GM12865 (cell line): ENCODE measurements around the gene SPZ1.
"Not testable (repeated sequence)": the region's sequence is repeated elsewhere in the genome, so short reads cannot be mapped to it uniquely, and the experiment has no call there.

ENCODE experiments used
- DNase-seq: peaks from one replicate; pipeline ENCODE4 v3.0.0; 2010; ENCODE audit warnings: low read depth
- H3K4me3 ChIP-seq: 2 replicates; pipeline ENCODE4 v1.5.1; 2011; ENCODE audit warnings: mild to moderate bottlenecking, low read depth, low read length, control low read depth
- TF ChIP-seq, protein P1 (sequence below): IDR thresholded peaks from 2 replicates; pipeline ENCODE4 v1.5.1; 2011; ENCODE audit warnings: low read length, control low read depth, low read depth, inconsistent platforms; ENCODE audit not compliant: insufficient read depth; ENCODE audit errors: missing control alignments

SPZ1 gene

DNA sequence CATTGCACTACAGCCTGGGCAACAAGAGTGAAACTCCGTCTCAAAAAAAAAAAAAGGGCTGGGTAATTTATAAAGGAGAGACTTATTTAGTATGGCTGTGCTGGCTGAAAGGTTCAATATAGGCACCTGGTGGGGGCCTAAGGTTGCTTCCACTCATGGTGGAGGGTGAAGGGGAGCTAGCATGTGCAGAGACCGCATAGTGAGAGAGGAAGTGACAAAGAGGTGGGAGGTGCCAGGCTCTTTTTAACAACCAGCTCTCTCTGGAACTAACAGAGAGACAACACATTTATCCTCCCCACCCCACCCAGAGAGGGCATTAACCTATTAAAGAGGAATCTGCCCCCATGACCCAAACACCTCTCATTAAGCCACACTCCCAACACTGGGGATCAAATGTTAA lies 35.1 kb upstream of the SPZ1 start:
- H3K4me3 ChIP-seq: no peak overlapping the region

GRCh38 chr5:80288177-80288576 lies 31.6 kb upstream of the SPZ1 start:
- no peak overlapping the region for H3K4me3 ChIP-seq
- DNase-seq: no peak
- TF ChIP-seq, protein P1, sequence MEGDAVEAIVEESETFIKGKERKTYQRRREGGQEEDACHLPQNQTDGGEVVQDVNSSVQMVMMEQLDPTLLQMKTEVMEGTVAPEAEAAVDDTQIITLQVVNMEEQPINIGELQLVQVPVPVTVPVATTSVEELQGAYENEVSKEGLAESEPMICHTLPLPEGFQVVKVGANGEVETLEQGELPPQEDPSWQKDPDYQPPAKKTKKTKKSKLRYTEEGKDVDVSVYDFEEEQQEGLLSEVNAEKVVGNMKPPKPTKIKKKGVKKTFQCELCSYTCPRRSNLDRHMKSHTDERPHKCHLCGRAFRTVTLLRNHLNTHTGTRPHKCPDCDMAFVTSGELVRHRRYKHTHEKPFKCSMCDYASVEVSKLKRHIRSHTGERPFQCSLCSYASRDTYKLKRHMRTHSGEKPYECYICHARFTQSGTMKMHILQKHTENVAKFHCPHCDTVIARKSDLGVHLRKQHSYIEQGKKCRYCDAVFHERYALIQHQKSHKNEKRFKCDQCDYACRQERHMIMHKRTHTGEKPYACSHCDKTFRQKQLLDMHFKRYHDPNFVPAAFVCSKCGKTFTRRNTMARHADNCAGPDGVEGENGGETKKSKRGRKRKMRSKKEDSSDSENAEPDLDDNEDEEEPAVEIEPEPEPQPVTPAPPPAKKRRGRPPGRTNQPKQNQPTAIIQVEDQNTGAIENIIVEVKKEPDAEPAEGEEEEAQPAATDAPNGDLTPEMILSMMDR: no peak

More for the DNA sequence above, 35.1 kb upstream of the SPZ1 start:
- TF ChIP-seq, protein P1: no peak
- no peak for DNase-seq

- no peak overlapping the region for H3K4me3 ChIP-seq
- TF ChIP-seq, protein P1: no peak
Observed at GRCh38 chr5:80289320-80289719, 30.5 kb upstream of the SPZ1 start.

GRCh38 chr5:80291761-80292160 lies 28.0 kb upstream of the SPZ1 start:
- DNase-seq: no peak
- H3K4me3 ChIP-seq: no peak overlapping the region
- TF ChIP-seq, protein P1: no peak

More at GRCh38 chr5:80289320-80289719, 30.5 kb upstream of the SPZ1 start:
- no peak for DNase-seq

DNA sequence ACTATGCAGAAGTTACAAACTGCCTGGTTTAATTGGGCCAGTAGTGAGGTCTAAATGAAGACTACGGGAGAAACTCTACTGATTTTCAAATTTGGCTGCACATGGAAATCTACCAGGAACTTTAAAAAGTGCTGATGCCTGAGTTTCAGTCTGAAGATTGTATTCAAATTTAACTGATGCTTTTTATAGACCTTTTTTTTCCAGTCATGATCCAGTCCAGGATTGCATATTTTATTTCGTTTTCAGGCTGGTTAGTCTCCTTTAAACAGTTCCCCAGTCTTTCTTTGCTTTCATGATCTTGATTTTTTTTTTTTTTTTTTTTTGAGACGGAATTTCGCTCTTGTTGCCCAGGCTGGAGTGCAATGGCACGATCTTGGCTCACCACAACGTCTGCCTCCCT lies 23.7 kb upstream of the SPZ1 start:
- no peak for DNase-seq
- H3K4me3 ChIP-seq: no peak overlapping the region
- TF ChIP-seq, protein P1: no peak

DNA sequence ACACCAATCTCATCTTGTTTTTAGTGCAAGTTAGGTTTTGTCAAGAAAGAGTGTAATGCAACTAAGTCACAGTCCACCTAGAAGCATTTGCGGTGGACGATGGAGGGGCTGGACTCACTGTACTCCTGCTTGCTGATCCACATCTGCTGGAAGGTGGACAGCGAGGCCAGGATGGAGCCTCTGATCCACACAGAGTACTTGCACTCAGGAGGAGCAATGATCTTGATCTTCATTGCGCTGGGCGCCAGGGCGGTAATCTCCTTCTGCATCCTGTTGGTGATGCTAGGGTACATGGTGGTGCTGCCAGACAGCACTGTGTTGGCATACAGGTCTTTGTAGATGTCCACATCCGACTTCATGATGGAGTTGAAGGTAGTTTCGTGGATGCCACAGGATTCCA lies 20.2 kb upstream of the SPZ1 start:
- no peak overlapping the region for H3K4me3 ChIP-seq
- DNase-seq: no peak
- TF ChIP-seq, protein P1: no peak

DNA sequence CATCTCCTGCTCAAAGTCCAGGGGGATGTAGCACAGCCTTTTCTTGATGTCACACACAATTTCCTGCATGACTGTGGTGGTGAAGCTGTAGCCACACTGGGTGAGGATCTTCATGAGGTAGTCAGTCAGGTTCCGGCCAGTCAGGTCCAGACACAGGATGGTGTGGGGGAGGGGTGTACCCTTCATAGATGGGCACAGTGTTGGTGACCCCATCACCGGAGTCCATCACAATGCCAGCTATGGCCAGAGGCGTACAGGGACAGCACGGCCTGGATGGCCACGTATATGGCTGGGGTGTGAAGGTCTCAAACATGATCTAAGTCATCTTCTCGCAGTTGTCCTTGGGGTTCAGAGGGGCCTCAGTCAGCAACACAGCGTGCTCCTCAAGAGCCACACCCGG lies 19.7 kb upstream of the SPZ1 start:
- DNase-seq: no peak
- H3K4me3 ChIP-seq: no peak overlapping the region
- TF ChIP-seq, protein P1: no peak

DNA sequence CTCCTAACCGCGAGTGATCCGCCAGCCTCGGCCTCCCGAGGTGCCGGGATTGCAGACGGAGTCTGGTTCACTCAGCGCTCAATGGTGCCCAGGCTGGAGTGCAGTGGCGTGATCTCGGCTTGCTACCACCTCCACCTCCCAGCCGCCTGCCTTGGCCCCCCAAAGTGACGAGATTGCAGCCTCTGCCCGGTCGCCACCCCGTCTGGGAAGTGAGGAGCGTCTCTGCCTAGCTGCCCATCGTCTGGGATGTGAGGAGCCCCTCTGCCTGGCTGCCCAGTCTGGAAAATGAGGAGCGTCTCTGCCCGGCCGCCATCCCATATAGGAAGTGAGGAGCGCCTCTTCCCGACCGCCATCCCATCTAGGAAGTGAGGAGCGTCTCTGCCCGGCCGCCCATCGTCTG lies 19.0 kb upstream of the SPZ1 start:
- not testable (repeated sequence) for DNase-seq, H3K4me3 ChIP-seq

- not testable (repeated sequence) for DNase-seq, H3K4me3 ChIP-seq
Observed at GRCh38 chr5:80301342-80301741, 18.5 kb upstream of the SPZ1 start.
